SU-DHL-6 (cell line): ENCODE measurements around the gene COL7A1.

Experiments used
- CTCF ChIP-seq: fragments of 200-600 bp; sonication (generic); IDR thresholded peaks from one replicate; pipeline ENCODE4 v1.5.1; 2017; ENCODE audit warnings: antibody characterized with exemption, mild to moderate bottlenecking, low read length, moderate library complexity; ENCODE audit not compliant: insufficient read depth, poor library complexity, severe bottlenecking
- EZH2phosphoT487 ChIP-seq: fragments of 200-600 bp; sonication (generic), shearing (Covaris generic); conservative IDR thresholded peaks from 2 replicates; pipeline ENCODE4 v1.6.1; 2018; ENCODE audit warnings: mild to moderate bottlenecking, antibody characterized with exemption, low read length, moderate library complexity, mixed read lengths

DNA sequence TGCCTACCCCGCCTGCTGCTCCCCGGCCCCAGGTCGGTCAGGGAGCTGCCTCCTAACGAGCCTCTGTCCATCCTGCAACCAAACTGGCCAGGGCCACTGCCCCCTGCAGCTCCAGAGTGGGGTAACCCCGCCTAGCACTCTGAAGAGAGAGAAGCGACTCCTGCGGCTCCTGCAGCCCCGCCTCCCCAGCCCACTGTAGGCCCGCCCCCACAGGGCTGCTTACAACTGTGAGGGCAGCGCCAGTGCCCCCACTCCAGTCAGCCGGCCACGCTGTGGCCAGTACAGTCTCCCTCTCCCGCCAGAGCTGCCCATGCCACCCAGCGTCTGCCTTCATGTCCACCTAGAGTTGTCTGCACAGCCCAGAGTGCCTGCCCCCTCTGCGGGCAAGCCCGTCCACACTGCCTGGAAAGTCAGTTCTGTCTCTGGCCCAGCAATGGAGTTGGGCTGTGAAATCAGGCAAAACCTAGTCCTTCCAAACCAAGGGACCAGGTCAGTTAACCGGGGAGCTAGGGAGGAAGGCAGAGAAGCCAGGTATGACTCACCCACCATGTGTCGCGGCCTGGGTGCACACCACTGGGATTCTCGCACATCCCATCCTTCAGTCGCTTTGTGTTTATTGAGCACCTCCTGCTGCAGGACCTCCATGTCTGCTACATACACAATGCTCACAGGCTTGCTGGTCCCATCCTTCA lies 33.9 kb downstream of the COL7A1 start:
- TF ChIP-seq CTCF, result no peak
- TF ChIP-seq EZH2phosphoT487, result no peak
